ENCODE results near the gene NFYB.
"Not testable (repeated sequence)": the region's sequence is repeated elsewhere in the genome, so short reads cannot be mapped to it uniquely, and the experiment has no call there.

NFYB gene

GRCh38 chr12:104121001-104121400 lies 17.0 kb downstream of the NFYB start:
- TF ChIP-seq, protein P1, sequence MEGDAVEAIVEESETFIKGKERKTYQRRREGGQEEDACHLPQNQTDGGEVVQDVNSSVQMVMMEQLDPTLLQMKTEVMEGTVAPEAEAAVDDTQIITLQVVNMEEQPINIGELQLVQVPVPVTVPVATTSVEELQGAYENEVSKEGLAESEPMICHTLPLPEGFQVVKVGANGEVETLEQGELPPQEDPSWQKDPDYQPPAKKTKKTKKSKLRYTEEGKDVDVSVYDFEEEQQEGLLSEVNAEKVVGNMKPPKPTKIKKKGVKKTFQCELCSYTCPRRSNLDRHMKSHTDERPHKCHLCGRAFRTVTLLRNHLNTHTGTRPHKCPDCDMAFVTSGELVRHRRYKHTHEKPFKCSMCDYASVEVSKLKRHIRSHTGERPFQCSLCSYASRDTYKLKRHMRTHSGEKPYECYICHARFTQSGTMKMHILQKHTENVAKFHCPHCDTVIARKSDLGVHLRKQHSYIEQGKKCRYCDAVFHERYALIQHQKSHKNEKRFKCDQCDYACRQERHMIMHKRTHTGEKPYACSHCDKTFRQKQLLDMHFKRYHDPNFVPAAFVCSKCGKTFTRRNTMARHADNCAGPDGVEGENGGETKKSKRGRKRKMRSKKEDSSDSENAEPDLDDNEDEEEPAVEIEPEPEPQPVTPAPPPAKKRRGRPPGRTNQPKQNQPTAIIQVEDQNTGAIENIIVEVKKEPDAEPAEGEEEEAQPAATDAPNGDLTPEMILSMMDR (IDR thresholded peaks at IDR 0.05; ENCODE audit: low read depth, low read length), result no peak
- peaks cover 52% of the 10 kb centered on the region for H3K36me3 ChIP-seq

GRCh38 chr12:104115587-104115975 lies 22.4 kb downstream of the NFYB start:
- no peaks in the 10 kb centered on the region for H3K9me3 ChIP-seq

More at GRCh38 chr12:104121001-104121400, 17.0 kb downstream of the NFYB start:
- H3K4me3 ChIP-seq (ENCODE audit: low read depth, low read length), result no peak overlapping the region
- H3K4me1 ChIP-seq, result no peaks in the 10 kb centered on the region
- no peaks in the 10 kb centered on the region for H3K27me3 ChIP-seq
- DNase-seq, result no peak
- no peaks in the 10 kb centered on the region for H3K9me3 ChIP-seq

DNA sequence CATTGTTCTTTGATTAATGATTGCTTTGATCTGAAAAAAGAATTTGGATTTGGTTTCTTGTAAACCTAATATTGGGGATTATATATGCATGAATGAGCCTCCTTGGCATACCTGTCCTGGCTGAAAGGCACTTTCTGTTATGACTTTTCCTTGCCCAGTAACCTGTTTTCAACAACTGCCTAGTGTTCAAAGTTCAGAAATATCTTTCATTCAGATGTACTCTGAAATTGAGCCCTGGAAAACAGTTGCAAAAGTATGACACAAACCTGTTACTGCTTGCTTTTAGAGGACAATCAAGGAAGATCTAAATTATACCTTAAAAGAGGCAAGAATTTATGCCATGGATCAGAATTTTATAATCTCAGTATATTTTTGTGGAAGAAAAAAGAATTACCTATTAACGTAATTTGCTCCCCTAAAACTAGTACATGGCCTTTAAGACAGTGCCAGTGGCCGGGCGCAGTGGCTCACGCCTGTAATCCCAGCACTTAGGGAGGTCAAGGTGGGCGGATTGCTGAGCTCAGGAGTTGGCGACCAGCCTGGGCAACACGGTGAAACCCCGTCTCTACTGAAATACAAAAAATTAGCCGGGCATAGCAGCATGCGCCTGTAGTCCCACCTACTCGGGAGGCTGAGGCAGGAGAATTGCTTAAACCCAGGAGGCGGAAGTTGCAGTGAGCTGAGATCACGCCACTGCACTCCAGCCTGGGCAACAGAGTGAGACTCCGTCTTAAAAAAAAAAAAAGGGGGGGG lies 23.0 kb downstream of the NFYB start:
- not testable (repeated sequence) for H3K27me3 ChIP-seq; H3K4me3 ChIP-seq (ENCODE audit: low read depth, low read length); H3K9me3 ChIP-seq; H3K4me1 ChIP-seq; DNase-seq
- H3K36me3 ChIP-seq, result peaks cover 18% of the 10 kb centered on the region

More at GRCh38 chr12:104115587-104115975, 22.4 kb downstream of the NFYB start:
- Histone ChIP-seq H3K4me3 (ENCODE audit: low read depth, low read length) (no peak overlapping the region), H3K4me1 (no peaks in the 10 kb centered on the region), H3K27me3 (no peaks in the 10 kb centered on the region), H3K36me3 (peaks cover 23% of the 10 kb centered on the region)
- no peak for DNase-seq
- TF ChIP-seq, protein P1 (IDR thresholded peaks at IDR 0.05; ENCODE audit: low read depth, low read length), result no peak

DNA sequence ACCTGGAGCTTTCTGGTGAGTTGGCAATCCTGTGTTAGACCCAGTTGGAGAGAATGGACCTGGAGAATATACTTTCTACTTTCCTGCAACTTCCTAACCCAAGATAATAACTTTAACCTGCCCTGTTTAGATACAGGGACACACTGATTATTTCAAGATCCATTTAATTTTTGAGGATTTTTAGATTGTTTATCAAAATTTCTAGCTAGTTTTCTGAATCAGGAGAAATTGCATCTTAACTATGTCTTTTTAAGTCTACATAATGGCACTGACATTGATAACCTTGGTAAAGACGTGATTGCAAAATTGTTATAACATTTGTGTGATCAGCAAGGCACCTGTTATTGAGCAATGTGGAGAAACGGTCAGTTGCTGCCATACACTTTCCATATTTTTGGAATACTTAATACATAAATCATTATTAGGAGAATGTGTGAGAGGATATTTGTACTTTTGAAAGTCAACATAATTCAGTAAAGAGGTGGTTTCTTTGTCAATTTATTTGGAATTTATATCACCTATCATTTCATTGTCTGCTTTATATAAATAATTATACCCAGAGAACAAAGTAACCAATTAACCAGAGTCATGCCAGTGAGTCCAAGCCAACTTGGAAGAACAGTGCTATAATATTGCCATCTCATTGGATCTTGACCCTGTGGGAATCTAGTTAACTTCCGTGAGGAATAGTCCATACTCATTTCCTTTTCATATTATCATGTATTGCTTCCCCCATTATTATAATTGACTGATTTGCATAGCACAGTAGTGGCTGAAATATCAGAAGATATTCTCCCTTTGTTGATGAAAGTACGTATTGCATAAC lies 28.4 kb downstream of the NFYB start:
- no peaks in the 10 kb centered on the region for H3K4me1 ChIP-seq
- 0 out of 2 replicates have a peak, but pooled peaks cover under 1% of the 10 kb centered on the region for H3K36me3 ChIP-seq
- no peaks in the 10 kb centered on the region for H3K9me3 ChIP-seq
- TF ChIP-seq, protein P1 (IDR thresholded peaks at IDR 0.05; ENCODE audit: low read depth, low read length), result no peak
- DNase-seq, result no peak
- no peak overlapping the region for H3K4me3 ChIP-seq (ENCODE audit: low read depth, low read length)
- H3K27me3 ChIP-seq, result no peaks in the 10 kb centered on the region

- peak; percentile 87 for DNase-seq
These were observed 29.1 kb downstream of the NFYB start for GRCh38 chr12:104108755-104109445.

GRCh38 chr12:104106965-104107364 lies 31.0 kb downstream of the NFYB start:
- H3K4me3 ChIP-seq (ENCODE audit: low read depth, low read length), result no peak overlapping the region
- no peaks in the 10 kb centered on the region for H3K27me3 ChIP-seq
- no peaks in the 10 kb centered on the region for H3K9me3 ChIP-seq
- DNase-seq, result no peak
- H3K4me1 ChIP-seq, result no peaks in the 10 kb centered on the region
- TF ChIP-seq, protein P1 (IDR thresholded peaks at IDR 0.05; ENCODE audit: low read depth, low read length), result no peak
- peaks cover 5% of the 10 kb centered on the region for H3K36me3 ChIP-seq

More at GRCh38 chr12:104108755-104109445, 29.1 kb downstream of the NFYB start:
- Histone ChIP-seq H3K36me3 (no peaks in the 10 kb centered on the region), H3K27me3 (no peaks in the 10 kb centered on the region), H3K9me3 (no peaks in the 10 kb centered on the region), H3K4me3 (ENCODE audit: low read depth, low read length) (no peak overlapping the region), H3K4me1 (no peaks in the 10 kb centered on the region)
- TF ChIP-seq, protein P1 (IDR thresholded peaks at IDR 0.05; ENCODE audit: low read depth, low read length), result peak; percentile 98

Data from BE2C (cell line).